Right lobe of liver (tissue), 4 donors: ENCODE results near the gene MATK.

Experiments
- POLR2A ChIP-seq: fragments of 450-650 bp; IDR thresholded peaks from one replicate; pipeline ENCODE4 v1.6.1; 2017; ENCODE audit warnings: antibody characterized with exemption, mild to moderate bottlenecking
- TF ChIP-seq, protein P1 (sequence below), 4 donors: fragments of 200-600 bp in 3 of 4; fragments of 450-650 bp in 1 of 4; IDR thresholded peaks; one replicate each; pipeline versions ENCODE4 v1.5.1 to v1.8.0; 2016 to 2022; ENCODE audit warnings: antibody characterized with exemption in 4 of 4, mild to moderate bottlenecking in 2 of 4
- donor health status: DM: no; HTN: no; CAD: no.
- donor health status: DM: no; HTN: no; CAD: no.
- donor health status: DM: no; HTN: yes; CAD: no.

GRCh38 chr19:3807574-3808354 is 21.6 kb upstream of the MATK start:
- TF ChIP-seq, protein P1, sequence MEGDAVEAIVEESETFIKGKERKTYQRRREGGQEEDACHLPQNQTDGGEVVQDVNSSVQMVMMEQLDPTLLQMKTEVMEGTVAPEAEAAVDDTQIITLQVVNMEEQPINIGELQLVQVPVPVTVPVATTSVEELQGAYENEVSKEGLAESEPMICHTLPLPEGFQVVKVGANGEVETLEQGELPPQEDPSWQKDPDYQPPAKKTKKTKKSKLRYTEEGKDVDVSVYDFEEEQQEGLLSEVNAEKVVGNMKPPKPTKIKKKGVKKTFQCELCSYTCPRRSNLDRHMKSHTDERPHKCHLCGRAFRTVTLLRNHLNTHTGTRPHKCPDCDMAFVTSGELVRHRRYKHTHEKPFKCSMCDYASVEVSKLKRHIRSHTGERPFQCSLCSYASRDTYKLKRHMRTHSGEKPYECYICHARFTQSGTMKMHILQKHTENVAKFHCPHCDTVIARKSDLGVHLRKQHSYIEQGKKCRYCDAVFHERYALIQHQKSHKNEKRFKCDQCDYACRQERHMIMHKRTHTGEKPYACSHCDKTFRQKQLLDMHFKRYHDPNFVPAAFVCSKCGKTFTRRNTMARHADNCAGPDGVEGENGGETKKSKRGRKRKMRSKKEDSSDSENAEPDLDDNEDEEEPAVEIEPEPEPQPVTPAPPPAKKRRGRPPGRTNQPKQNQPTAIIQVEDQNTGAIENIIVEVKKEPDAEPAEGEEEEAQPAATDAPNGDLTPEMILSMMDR (IDR thresholded peaks at IDR 0.05) = no peak
- no peak for TF ChIP-seq POLR2A
